HCT116 (cell line): Measurements from ENCODE around the gene PIP4K2A. TPM values are rescaled to one million over a fixed set of nuclear protein-coding genes. Genes with fewer than 3 reads are reported as not detected.
"Not testable (repeated sequence)": the region's sequence is repeated elsewhere in the genome, so short reads cannot be mapped to it uniquely, and the experiment has no call there.

ENCODE experiments used
- ATAC-seq: fragments of 200-7000 bp; cut with Tn5 transposase; 2 replicates; pipeline ENCODE4 v1.9.1; 2020; ENCODE audit warnings: mild to moderate bottlenecking, moderate library complexity
- BruUV-seq: library from RNA; stranded (reverse); fragments of 400-500 nt; replicated peaks from 2 replicates; lab custom pipeline; 2021; lab: Mats Ljungman, UMichigan
- CTCF ChIA-PET: fragments of 300-600 bp; sonication (Branson Sonifier 250); formaldehyde crosslinking; loops from one replicate; lab custom pipeline; 2021; ENCODE audit warnings: antibody characterized with exemption; lab: Charles Lee
- POLR2A ChIA-PET: fragments of 300-600, 350-600 bp; sonication (Branson Sonifier 250); formaldehyde crosslinking; loops from one replicate; lab custom pipeline; 2021; ENCODE audit warnings: antibody characterized with exemption; lab: Charles Lee
- RAD21 ChIA-PET, 2 experiments: fragments of 300-600 bp; sonication (Branson Sonifier 250); formaldehyde crosslinking; loops; one replicate each; lab custom pipeline; 2023; ENCODE audit warnings: low total read pairs in 2 of 2; ENCODE audit not compliant: uncharacterized antibody in 2 of 2, unreplicated experiment in 2 of 2, low non-redundant PET in 1 of 2; lab: Charles Lee
- DNase-seq: peaks from one replicate; pipeline ENCODE4 v3.0.0-alpha.2; 2010; ENCODE audit warnings: low read depth, low spot score
- H2AFZ ChIP-seq: fragments of 200-600 bp; shearing (Covaris generic), sonication (generic); 2 replicates; pipeline ENCODE4 v1.6.1; 2017; ENCODE audit warnings: low read depth, mixed run types, mixed read lengths, antibody characterized with exemption, low read length; ENCODE audit not compliant: poor library complexity, severe bottlenecking
- H3K27ac ChIP-seq: 2 replicates; pipeline ENCODE4 v1.5.1; 2012; ENCODE audit warnings: low read depth, low read length
- H3K27me3 ChIP-seq: fragments of 200-600 bp; sonication (generic); 2 replicates; pipeline ENCODE4 v1.6.1; 2016; ENCODE audit warnings: mixed run types, low read length, mixed read lengths; ENCODE audit not compliant: insufficient read depth
- H3K36me3 ChIP-seq, 2 experiments: fragments of 200-500 bp in 1 of 2; fragments of 200-600 bp in 1 of 2; sonication (Bioruptor generic) in 1 of 2; sonication (generic) in 1 of 2; 2 replicates each; pipeline versions ENCODE4 v1.5.1 to v1.6.1; 2014 to 2016; ENCODE audit warnings: low read length in 2 of 2, inconsistent platforms in 1 of 2, mixed read lengths in 1 of 2, mixed run types in 1 of 2; ENCODE audit not compliant: insufficient read depth in 2 of 2, control insufficient read depth in 1 of 2
- H3K4me1 ChIP-seq, 2 experiments: fragments of 200-600 bp in 1 of 2; sonication (generic) in 1 of 2; 2 replicates each; pipeline versions ENCODE4 v1.5.1 to v1.6.1; 2012 to 2017; ENCODE audit warnings: low read length in 2 of 2, inconsistent platforms in 1 of 2, mild to moderate bottlenecking in 1 of 2, mixed read lengths in 1 of 2, mixed run types in 1 of 2, moderate library complexity in 1 of 2; ENCODE audit not compliant: insufficient read depth in 2 of 2, control insufficient read depth in 1 of 2
- H3K4me2 ChIP-seq: fragments of 200-600 bp; sonication (generic); 2 replicates; pipeline ENCODE4 v1.6.1; 2017; ENCODE audit warnings: mixed run types, low read length, mixed read lengths
- H3K4me3 ChIP-seq, 2 experiments: fragments of 200-600 bp in 1 of 2; sonication (generic) in 1 of 2; replicated peaks in 1 of 2; 2 replicates each; pipeline ENCODE4 v1.5.1; 2011 to 2016; ENCODE audit warnings: low read length in 2 of 2, control low read depth in 1 of 2, low read depth in 1 of 2, mild to moderate bottlenecking in 1 of 2, mixed read lengths in 1 of 2, mixed run types in 1 of 2
- H3K79me2 ChIP-seq: fragments of 200-600 bp; sonication (generic); 2 replicates; pipeline ENCODE4 v1.6.1; 2017; ENCODE audit warnings: mild to moderate bottlenecking, mixed run types, low read length, moderate library complexity, mixed read lengths; ENCODE audit not compliant: insufficient read depth
- H3K9ac ChIP-seq: fragments of 200-600 bp; sonication (generic); 2 replicates; pipeline ENCODE4 v1.6.1; 2016; ENCODE audit warnings: low read length, mixed read lengths
- H3K9me2 ChIP-seq: fragments of 200-600 bp; sonication (generic), shearing (Covaris generic); 2 replicates; pipeline ENCODE4 v1.6.1; 2017; ENCODE audit warnings: mixed run types, mild to moderate bottlenecking, moderate library complexity; ENCODE audit not compliant: insufficient read depth
- H3K9me3 ChIP-seq, 2 experiments: fragments of 200-500 bp in 1 of 2; fragments of 200-600 bp in 1 of 2; sonication (Bioruptor generic) in 1 of 2; sonication (generic) in 1 of 2; 2 replicates each; pipeline ENCODE4 v1.6.1; 2014 to 2017; ENCODE audit warnings: low read length in 2 of 2, mixed read lengths in 2 of 2, inconsistent platforms in 1 of 2, low read depth in 1 of 2, mild to moderate bottlenecking in 1 of 2, mixed run types in 1 of 2, moderate library complexity in 1 of 2; ENCODE audit not compliant: control insufficient read depth in 1 of 2, insufficient read depth in 1 of 2
- H4K20me1 ChIP-seq: fragments of 200-600 bp; sonication (generic), shearing (Covaris generic); 2 replicates; pipeline ENCODE4 v1.6.1; 2017; ENCODE audit warnings: mixed run types, mild to moderate bottlenecking, moderate library complexity; ENCODE audit not compliant: insufficient read depth
- ATF3 ChIP-seq: IDR thresholded peaks from 2 replicates; pipeline ENCODE4 v1.6.1; 2012
- JUND ChIP-seq: IDR thresholded peaks from 2 replicates; pipeline ENCODE4 v1.6.1; 2012
- intact Hi-C: fragments of 100-400 bp; cut with micrococcal nuclease; formaldehyde crosslinking; loops from 2 replicates; pipeline ENCODE4 v1.10.0; 2022
- total RNA-seq: library from RNA; stranded (reverse); gene quantifications from one replicate; pipeline ENCODE4 v1.2.1, GENCODE V29; 2021; ENCODE audit not compliant: unreplicated experiment

The PIP4K2A gene
- total RNA-seq, 1 experiment from 2014 or later, result 41.9 TPM

- TF ChIP-seq ATF3 (no peak), JUND (no peak)
These were observed 186.9 kb downstream of the PIP4K2A start (continued) for GRCh38 chr10:22527520-22527919.

DNA sequence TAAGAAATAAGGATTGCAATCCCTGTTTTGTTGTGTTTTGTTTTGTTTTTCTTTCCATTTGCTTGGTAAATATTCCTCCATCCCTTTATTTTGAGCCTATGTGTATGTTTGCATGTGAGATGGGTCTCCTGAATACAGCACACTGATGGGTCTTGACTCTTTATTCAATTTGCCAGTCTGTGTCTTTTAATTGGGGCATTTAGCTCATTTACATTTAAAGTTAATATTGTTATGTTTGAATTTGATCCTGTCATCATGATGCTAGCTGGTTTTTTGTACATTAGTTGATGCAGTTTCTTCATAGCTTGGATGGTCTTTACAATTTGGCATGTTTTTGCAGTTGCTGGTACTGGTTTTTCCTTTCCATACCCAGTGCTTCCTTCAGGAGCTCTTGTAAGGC is 190.0 kb downstream of the PIP4K2A start:
- H3K27ac ChIP-seq, H3K4me3 ChIP-seq, H2AFZ ChIP-seq, H3K9me2 ChIP-seq, H4K20me1 ChIP-seq, RAD21 ChIA-PET, POLR2A ChIA-PET, CTCF ChIA-PET, H3K79me2 ChIP-seq, H3K9ac ChIP-seq, H3K27me3 ChIP-seq, DNase-seq, H3K4me2 ChIP-seq, H3K36me3 ChIP-seq, H3K9me3 ChIP-seq, intact Hi-C loops, H3K4me1 ChIP-seq, ATAC-seq, BruUV-seq: not testable (repeated sequence)

- DNase-seq, CTCF ChIA-PET, H3K27ac ChIP-seq, H3K4me2 ChIP-seq, ATAC-seq, H3K9ac ChIP-seq, POLR2A ChIA-PET, H3K79me2 ChIP-seq, H4K20me1 ChIP-seq, intact Hi-C loops, H3K9me3 ChIP-seq, RAD21 ChIA-PET, H3K27me3 ChIP-seq, H3K4me3 ChIP-seq, H2AFZ ChIP-seq, H3K36me3 ChIP-seq, BruUV-seq, H3K4me1 ChIP-seq, H3K9me2 ChIP-seq: not testable (repeated sequence)
These were observed 193.7 kb downstream of the PIP4K2A start for GRCh38 chr10:22520645-22521044.
